HG02642 (cell line): Measurements from ENCODE around the gene NPAS2.

Experiments
- ATAC-seq: cut with Tn5 transposase; IDR thresholded peaks from one replicate; pipeline ENCODE4 v1.9.1; 2021; ENCODE audit warnings: mild to moderate bottlenecking; ENCODE audit not compliant: unreplicated experiment, poor library complexity

The NPAS2 gene

GRCh38 chr2:100936070-100936741, 116.3 kb downstream of the NPAS2 start:
- ATAC-seq, result no peak

- no peak for ATAC-seq
These were observed 117.1 kb downstream of the NPAS2 start for GRCh38 chr2:100936972-100937542.

- ATAC-seq, result no peak
These were observed 118.4 kb downstream of the NPAS2 start for GRCh38 chr2:100938031-100939026.

- ATAC-seq, result no peak
These were observed 119.5 kb downstream of the NPAS2 start for GRCh38 chr2:100939445-100939844.

DNA sequence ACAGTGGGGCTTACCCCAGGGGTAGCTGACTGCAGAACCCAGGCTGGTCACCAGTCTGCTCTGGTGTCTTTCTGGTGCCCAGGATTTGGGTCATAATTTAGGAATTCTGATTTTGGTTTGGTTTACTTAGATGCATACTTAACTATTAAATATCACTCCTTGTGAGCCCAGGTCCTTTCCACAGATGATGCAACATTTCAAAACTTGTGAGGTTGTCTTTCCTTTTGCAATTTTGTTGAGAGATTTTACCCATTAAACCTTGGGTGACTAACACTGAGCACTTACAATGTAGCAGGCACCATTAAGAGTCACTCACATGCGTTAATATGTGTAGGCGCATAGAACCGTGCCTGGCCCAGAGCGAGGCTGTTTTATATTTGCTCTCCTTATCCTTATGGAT, 120.3 kb downstream of the NPAS2 start:
- no peak for ATAC-seq

GRCh38 chr2:100940766-100941645, 121.1 kb downstream of the NPAS2 start:
- no peak for ATAC-seq

- no peak for ATAC-seq
These were observed 121.8 kb downstream of the NPAS2 start for GRCh38 chr2:100941646-100942240.

DNA sequence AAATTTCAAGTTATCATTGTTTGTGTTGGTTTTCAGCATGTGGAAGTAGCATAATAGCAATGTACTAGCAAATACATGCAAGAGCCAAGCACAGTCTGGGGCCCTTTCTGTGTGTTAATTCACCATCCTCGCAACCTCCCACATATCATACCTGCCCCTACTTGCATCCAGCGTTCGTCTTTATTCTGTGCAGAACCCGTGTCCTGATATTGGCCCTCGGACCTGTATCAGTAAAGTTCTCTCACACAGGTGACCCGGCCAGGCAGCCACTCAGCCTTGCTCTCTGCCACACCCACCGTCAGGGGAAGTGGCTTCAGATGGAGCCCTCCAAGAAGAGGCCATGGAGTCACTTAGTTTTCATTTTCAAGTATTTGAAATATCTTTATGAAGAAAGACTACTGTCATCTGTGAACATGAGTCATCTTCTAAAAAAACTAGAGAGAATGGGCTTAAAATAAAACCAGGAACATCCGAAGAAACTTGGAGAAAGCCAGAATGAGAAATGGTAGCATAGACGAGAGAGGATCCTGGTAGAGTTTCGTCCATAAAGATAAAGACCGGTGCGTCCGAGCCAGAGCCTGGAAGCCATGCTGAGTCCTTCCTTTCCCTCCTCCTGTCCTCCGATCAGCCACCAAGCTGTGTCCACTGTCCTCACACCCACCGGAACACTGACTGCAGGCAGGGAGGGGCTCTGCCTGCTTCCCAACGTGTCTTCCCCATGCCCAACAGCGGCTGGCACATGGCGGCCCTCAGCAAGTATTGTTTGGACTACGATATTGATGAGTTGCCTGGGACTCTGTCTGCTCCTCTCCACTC, 124.9 kb downstream of the NPAS2 start:
- no peak for ATAC-seq

DNA sequence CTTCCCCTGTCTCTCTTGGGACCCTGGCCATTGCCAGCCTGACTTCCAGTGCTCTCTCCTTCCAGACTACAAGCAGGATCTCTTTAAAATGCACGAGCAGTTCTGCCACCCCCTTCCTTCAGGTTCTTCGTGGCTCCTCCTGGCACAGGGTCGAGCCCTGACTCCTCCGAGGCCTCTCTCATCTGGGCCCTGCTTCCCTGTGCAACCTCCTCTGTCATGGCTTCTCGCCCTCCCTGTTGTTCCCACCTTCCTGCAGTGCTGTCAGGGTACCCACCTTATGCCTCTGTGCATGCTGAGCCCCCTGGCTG, 125.4 kb downstream of the NPAS2 start:
- no peak for ATAC-seq

DNA sequence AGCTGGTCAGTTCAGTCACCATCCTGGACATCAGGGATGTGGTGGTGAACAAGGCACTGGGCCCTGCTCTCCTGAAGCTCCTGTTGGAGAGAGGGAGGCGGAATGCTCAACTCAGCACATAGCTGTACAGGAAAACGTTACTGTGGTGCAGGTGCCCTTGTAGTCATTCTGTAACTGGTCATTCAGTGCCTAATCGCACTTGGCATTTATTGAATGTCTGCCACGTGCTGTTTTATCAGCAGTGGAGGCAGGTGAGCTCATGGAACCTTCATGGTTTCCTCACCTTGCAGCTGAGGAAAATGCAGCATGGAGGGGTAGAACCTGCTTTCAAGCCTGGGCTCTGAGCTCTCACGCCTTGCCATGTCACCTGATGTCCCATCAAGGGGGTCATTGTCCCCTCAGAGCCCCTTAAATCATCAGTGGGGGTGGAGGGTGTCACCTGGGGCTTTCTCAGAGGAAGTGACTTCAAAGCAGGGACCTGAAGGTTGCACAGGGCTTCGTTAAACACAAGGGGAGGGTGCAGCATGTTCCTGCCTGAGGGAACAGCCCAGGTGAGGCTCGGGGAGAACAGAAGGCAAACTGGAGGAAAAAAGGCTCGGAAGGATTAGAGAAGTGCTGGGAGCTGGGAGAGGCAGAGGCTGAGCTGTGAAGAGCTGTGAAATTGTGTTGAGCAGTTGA, 126.1 kb downstream of the NPAS2 start:
- ATAC-seq, result no peak

GRCh38 chr2:100948942-100949811, 129.2 kb downstream of the NPAS2 start:
- ATAC-seq, result no peak

DNA sequence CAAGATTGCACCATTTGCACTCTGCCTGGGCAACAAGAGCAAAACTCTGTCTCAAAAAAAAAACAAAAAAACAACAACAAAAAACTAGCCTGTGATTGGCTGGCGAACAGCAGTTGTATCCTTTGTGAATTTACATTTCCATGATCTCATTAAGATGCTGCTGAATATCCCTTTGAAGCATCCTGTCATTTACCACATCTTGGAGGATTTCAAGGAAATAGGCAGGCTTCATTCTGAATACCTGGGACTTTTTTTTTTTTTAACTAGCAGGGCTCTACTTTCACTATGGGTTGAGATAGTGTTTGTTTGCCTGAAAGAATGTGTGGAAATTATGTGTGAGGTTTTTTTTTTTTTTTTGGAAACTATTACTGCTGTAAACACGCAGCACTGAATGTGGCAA, 132.6 kb downstream of the NPAS2 start:
- no peak for ATAC-seq

DNA sequence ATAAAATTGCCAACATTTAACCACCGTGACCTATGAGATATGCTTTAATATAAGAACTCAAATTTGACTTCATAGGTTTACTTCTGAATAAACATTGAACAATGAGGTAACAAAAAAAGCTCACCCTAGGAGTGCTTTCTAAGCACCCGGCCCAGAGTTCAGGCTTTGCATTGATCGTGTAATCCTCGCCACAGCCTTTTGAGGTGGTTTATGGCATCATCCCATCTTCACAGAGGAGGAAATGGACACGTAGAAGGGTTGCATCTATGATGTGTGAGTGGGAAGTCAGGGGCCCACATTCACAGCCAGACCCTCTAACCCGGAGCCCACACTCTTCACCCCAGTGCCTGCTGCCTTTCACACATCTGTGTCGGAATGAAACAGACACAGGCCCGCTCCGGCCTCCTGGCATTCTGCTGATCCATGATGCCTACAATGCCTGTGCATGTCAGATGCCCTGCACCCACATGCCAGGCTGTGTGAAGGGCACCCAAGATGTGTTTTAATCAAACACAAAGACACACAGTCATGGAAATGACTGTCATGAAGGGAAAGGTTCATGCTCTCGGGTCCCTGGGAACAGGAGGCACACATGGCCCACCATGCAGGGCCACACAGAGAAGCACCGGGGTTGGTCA, 133.6 kb downstream of the NPAS2 start:
- ATAC-seq, result no peak

DNA sequence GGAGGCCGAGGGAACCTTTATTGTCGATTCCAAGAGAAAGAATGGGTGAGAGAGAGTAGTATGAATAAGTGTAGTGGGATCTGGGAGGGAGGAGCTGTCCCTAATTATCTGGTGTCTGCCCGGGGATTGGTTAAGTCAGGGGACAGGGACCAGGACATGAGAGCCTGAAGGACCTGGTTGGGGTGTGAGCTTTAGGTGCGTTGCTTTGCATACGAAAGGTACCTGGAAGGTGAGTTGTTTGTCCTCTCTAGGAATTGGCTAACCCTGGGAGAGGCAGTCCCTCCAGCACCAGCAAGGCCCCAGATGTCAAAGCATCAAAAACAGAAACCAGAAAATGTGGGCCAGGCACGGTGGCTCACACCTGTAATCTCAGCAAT, 134.1 kb downstream of the NPAS2 start:
- no peak for ATAC-seq

DNA sequence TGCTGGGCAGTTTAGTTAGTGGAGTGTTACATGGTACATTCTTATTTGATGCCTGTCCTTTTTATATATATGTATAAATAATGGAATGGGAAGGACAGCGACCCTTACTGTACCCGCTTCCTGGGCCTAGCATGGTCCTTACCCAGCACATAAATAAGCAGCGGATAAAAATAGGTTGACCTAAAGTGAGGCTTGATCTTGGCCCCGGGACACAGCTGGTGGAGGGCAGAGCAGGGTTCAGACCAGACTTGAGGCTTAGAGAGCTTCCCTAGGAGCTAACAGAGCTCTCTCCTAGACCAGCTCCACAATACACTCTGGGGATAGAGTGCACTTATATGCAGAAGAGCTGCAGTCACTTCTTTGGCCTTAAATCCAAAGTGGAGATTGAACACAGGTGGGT, 135.3 kb downstream of the NPAS2 start:
- no peak for ATAC-seq

DNA sequence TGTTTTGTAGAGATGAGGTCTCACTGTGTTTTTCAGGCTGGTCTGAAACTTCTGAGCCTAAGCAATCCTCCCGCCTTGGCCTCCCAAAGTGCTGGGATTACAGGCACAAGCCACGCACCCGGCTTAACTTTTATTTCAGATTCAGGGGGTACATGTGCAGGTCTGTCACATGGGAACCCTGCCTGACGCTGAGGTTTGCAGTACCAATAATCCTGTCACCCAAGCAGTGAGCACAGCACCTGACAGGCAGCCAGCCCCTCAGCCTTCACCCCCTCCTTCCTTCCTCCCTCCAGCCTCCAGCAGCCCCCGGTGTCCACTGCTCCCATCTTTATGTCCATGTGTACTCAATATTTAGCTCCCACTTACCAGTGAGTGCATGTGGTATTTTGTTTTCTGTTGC, 136.1 kb downstream of the NPAS2 start:
- ATAC-seq, result no peak

GRCh38 chr2:100957996-100958653, 138.2 kb downstream of the NPAS2 start:
- ATAC-seq, result no peak
